ENCODE data around the gene ULK4.

The ULK4 gene

DNA sequence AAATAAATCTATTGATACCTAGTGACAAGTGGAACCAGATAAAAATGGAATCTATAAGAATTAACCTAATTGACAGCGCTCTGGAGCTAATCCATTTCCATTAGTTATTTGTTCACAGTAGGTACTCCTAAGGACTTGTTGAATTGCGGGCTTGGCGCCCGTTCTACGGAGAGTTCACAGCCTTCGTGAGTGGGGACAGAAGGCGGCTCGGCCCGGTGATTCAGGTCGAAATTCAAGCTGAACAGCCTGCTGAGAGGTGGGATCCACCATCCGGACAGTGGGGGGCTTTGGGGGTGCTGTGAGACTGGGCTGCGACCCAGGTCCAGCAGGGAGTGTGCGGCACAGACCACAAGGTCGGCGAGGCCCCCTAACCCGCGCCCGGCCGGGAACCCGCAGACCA, 763.4 kb downstream of the ULK4 start:
- no peak for DNase-seq (ENCODE audit: low read depth in 3 of 3)

GRCh38 chr3:41198046-41198445, 763.9 kb downstream of the ULK4 start:
- no peak for DNase-seq (ENCODE audit: low read depth in 3 of 3)

All from stimulated activated CD4-positive, alpha-beta T cell treated with anti-CD3 and anti-CD28 coated beads, TNF-alpha, amount 100 ng/mL, for 48 hours (primary cell).